Measurements from ENCODE around the gene PRSS21. TPM values are rescaled to one million over a fixed set of nuclear protein-coding genes. Genes with fewer than 3 reads are reported as not detected.

Gene PRSS21
- total RNA-seq (1 to 10 TPM in 1 of 2 donors, not detected in 1; 1.0 TPM), polyA plus RNA-seq (under 1 TPM; 0.18 to 0.26 TPM)

- Histone ChIP-seq H3K4me1 (ENCODE audit: control insufficient read depth in 4 of 4, insufficient read depth in 4 of 4, low read length in 3 of 4) (no peaks in the 10 kb centered on the region), H3K27ac (ENCODE audit: low read depth in 1 of 2, low read length in 2 of 2) (no peak within 1 kb of the TSS), H3K9me3 (ENCODE audit: control insufficient read depth in 4 of 4, low read length in 3 of 4) (no peaks in the 10 kb centered on the region), H3K4me3 (ENCODE audit: low read depth in 1 of 3, low read length in 3 of 3) (no peak within 1 kb of the TSS), H3K27me3 (ENCODE audit: control insufficient read depth in 4 of 4, insufficient read depth in 4 of 4, low read length in 3 of 4) (peaks cover 0 to 6% (median 0%) of the 10 kb centered on the region in 4 donors), H3K36me3 (ENCODE audit: control insufficient read depth in 4 of 4, insufficient read depth in 3 of 4, low read depth in 1 of 4, low read length in 3 of 4) (no peaks in the 10 kb centered on the region), H3K9ac (ENCODE audit: low read depth in 1 of 2, low read length in 2 of 2) (no peak within 1 kb of the TSS)
- DNase-seq (ENCODE audit: low spot score), result no peak
- no peak for TF ChIP-seq ZBTB33 (IDR thresholded peaks at IDR 0.05)
- TF ChIP-seq HNF4A (conservative IDR thresholded peaks at IDR 0.05), result no peak
- TF ChIP-seq FOXA1 (IDR thresholded peaks at IDR 0.05), result no peak
- TF ChIP-seq JUND (IDR thresholded peaks at IDR 0.05), result no peak
- no peak for TF ChIP-seq FOXA2 (IDR thresholded peaks at IDR 0.05)
- TF ChIP-seq NR2F2 (IDR thresholded peaks at IDR 0.05), result no peak
- no peak for TF ChIP-seq CTCF (IDR thresholded peaks at IDR 0.05; ENCODE audit: low read depth, low read length, missing input control)
- TF ChIP-seq TAF1 (conservative IDR thresholded peaks at IDR 0.05), result no peak
- TF ChIP-seq MAX (IDR thresholded peaks at IDR 0.05), result no peak
- no peak for TF ChIP-seq HNF4G (IDR thresholded peaks at IDR 0.05)
- TF ChIP-seq EGR1 (IDR thresholded peaks at IDR 0.05; ENCODE audit: low read depth in 2 of 2), result no peak
- TF ChIP-seq RXRA (IDR thresholded peaks at IDR 0.05), result no peak
- no peak for TF ChIP-seq YY1 (IDR thresholded peaks at IDR 0.05)
- no peak for TF ChIP-seq SP1 (IDR thresholded peaks at IDR 0.05)
- no peak for TF ChIP-seq GABPA (IDR thresholded peaks at IDR 0.05 in 1 of 2, conservative IDR thresholded peaks at IDR 0.05 in 1 of 2)
- 64% methylated on average over 28 of the region's 28 CpGs for WGBS
Measured at GRCh38 chr16:2816751-2817339, at the start of gene PRSS21. PRSS21 (plus strand) TSS chr16:2817237; CDS start chr16:2817269, 32 bp downstream.

GRCh38 chr16:2767891-2768290 lies 49.1 kb upstream of the PRSS21 start:
- no peaks in the 10 kb centered on the region for H3K9me3 ChIP-seq (ENCODE audit: control insufficient read depth in 4 of 4, low read length in 3 of 4)
- no peak overlapping the region for H3K9ac ChIP-seq (ENCODE audit: low read depth in 1 of 2, low read length in 2 of 2)
- 83% methylated on average over 14 of the region's 14 CpGs for WGBS
- peaks cover 0 to 4% (median under 1%) of the 10 kb centered on the region in 4 donors for H3K4me1 ChIP-seq (ENCODE audit: control insufficient read depth in 4 of 4, insufficient read depth in 4 of 4, low read length in 3 of 4)
- no peak overlapping the region for H3K27ac ChIP-seq (ENCODE audit: low read depth in 1 of 2, low read length in 2 of 2)
- H3K4me3 ChIP-seq (ENCODE audit: low read depth in 1 of 3, low read length in 3 of 3), result no peak overlapping the region
- no peak for DNase-seq (ENCODE audit: low spot score)
- H3K36me3 ChIP-seq (ENCODE audit: control insufficient read depth in 4 of 4, insufficient read depth in 3 of 4, low read depth in 1 of 4, low read length in 3 of 4), result peaks cover 48 to 95% (median 75%) of the 10 kb centered on the region in 4 donors
- no peaks in the 10 kb centered on the region for H3K27me3 ChIP-seq (ENCODE audit: control insufficient read depth in 4 of 4, insufficient read depth in 4 of 4, low read length in 3 of 4)
- TF ChIP-seq ATF3 (IDR thresholded peaks at IDR 0.05) (no peak), MAX (IDR thresholded peaks at IDR 0.05) (no peak), RXRA (IDR thresholded peaks at IDR 0.05) (no peak), EGR1 (IDR thresholded peaks at IDR 0.05; ENCODE audit: low read depth in 2 of 2) (no peak), TAF1 (conservative IDR thresholded peaks at IDR 0.05) (no peak), HNF4G (IDR thresholded peaks at IDR 0.05) (no peak), GABPA (IDR thresholded peaks at IDR 0.05 in 1 of 2, conservative IDR thresholded peaks at IDR 0.05 in 1 of 2) (no peak), SP1 (IDR thresholded peaks at IDR 0.05) (no peak), NR2F2 (IDR thresholded peaks at IDR 0.05) (no peak), YY1 (IDR thresholded peaks at IDR 0.05) (no peak), ZBTB33 (IDR thresholded peaks at IDR 0.05) (no peak), FOXA1 (IDR thresholded peaks at IDR 0.05) (no peak), RAD21 (IDR thresholded peaks at IDR 0.05) (no peak), HNF4A (conservative IDR thresholded peaks at IDR 0.05) (no peak), FOXA2 (IDR thresholded peaks at IDR 0.05) (no peak), JUND (IDR thresholded peaks at IDR 0.05) (no peak), REST (IDR thresholded peaks at IDR 0.05) (no peak)

Data from liver (tissue), 9 donors.